Testis (tissue), 3 donors: Measurements from ENCODE around the gene TIAM2. TPM values are rescaled to one million over a fixed set of nuclear protein-coding genes. Genes with fewer than 3 reads are reported as not detected.

Experiments
- DNase-seq: peaks from one replicate; pipeline ENCODE4 v3.0.0-alpha.2; 2019
- H3K27ac ChIP-seq, 2 donors: fragments of 200-600 bp; sonication (generic); one replicate each; pipeline ENCODE4 v1.5.1; 2019
- H3K27me3 ChIP-seq: fragments of 200-600 bp; sonication (generic); one replicate; pipeline ENCODE4 v1.5.1; 2019
- H3K36me3 ChIP-seq: fragments of 200-600 bp; sonication (generic); one replicate; pipeline ENCODE4 v1.5.1; 2017; ENCODE audit warnings: low read depth; ENCODE audit errors: missing control alignments
- H3K4me1 ChIP-seq: fragments of 200-600 bp; sonication (generic); one replicate; pipeline ENCODE4 v1.5.1; 2019
- H3K4me3 ChIP-seq, 2 donors: fragments of 200-600 bp; sonication (generic); one replicate each; pipeline ENCODE4 v1.5.1; 2017 to 2019
- H3K9me3 ChIP-seq: fragments of 200-600 bp; sonication (generic); one replicate; pipeline ENCODE4 v1.5.1; 2017
- POLR2A ChIP-seq: fragments of 450-650 bp; IDR thresholded peaks from one replicate; pipeline ENCODE4 v1.6.1; 2017; ENCODE audit warnings: antibody characterized with exemption, mild to moderate bottlenecking, moderate library complexity
- WGBS, 2 donors: methylation state at CpG; one replicate each; pipeline ENCODE4 v1.1.5; 2018; 5-methylcytosine and 5-hydroxymethylcytosine counted together
- intact Hi-C: fragments of 100-400 bp; cut with DNase I; formaldehyde crosslinking; loops from one replicate; pipeline ENCODE4 v1.15.1; 2023; ENCODE audit warnings: low total_unique reads
- polyA plus RNA-seq: library from polyadenylated mRNA; stranded (reverse); fragments of 350-450 nt; fragmentation: Illumina TruSeq; extraction: RNeasy Lipid Tissue Mini Kit (QIAGEN cat#74804); gene quantifications from one replicate; pipeline ENCODE4 v1.2.3, GENCODE V29; 2014; ENCODE audit warnings: low read depth, low replicate concordance; ENCODE audit not compliant: insufficient read depth
- total RNA-seq, 2 donors: library from RNA; depleted of rRNA; stranded (reverse); fragments of >200 nt; gene quantifications; one replicate each; pipeline ENCODE4 v1.2.3, GENCODE V29; 2016
- TF ChIP-seq, protein P1 (sequence below), 3 experiments: fragments of 450-650 bp in 2 of 3; fragments of 200-600 bp in 1 of 3; sonication (generic) in 1 of 3; IDR thresholded peaks; one replicate each; pipeline ENCODE4 v1.5.1; 2016 to 2019; ENCODE audit warnings: antibody characterized with exemption in 3 of 3, mild to moderate bottlenecking in 2 of 3, moderate library complexity in 1 of 3

The TIAM2 gene
- total and polyA plus RNA-seq, 3 donors from 2014 or later, result 22.7 to 43.8 (median 38.0) TPM

DNA sequence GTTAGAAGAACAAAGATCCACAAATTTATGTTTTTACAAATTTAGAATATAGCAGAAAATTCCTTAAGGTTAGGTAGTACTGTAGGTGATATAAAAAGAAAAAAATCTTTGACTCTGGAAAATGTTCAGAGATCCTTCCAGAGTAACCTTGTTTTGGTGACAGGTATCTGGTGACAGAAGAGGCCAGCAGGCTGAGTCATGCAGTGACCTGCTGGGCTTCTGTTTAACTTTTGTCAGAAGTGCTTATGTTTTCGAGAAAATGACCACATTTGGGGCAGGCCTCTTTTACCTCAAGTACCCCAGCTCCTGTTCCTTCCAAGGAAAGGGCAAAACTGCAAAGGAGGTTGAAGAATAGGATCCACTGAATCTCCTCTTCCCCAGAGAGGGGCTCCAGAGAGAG, 258.2 kb downstream of the TIAM2 start:
- intact Hi-C loops, result no loop called here
- H3K36me3 ChIP-seq, result no peaks in the 10 kb centered on the region
- TF ChIP-seq POLR2A, result no peak
- TF ChIP-seq, protein P1, sequence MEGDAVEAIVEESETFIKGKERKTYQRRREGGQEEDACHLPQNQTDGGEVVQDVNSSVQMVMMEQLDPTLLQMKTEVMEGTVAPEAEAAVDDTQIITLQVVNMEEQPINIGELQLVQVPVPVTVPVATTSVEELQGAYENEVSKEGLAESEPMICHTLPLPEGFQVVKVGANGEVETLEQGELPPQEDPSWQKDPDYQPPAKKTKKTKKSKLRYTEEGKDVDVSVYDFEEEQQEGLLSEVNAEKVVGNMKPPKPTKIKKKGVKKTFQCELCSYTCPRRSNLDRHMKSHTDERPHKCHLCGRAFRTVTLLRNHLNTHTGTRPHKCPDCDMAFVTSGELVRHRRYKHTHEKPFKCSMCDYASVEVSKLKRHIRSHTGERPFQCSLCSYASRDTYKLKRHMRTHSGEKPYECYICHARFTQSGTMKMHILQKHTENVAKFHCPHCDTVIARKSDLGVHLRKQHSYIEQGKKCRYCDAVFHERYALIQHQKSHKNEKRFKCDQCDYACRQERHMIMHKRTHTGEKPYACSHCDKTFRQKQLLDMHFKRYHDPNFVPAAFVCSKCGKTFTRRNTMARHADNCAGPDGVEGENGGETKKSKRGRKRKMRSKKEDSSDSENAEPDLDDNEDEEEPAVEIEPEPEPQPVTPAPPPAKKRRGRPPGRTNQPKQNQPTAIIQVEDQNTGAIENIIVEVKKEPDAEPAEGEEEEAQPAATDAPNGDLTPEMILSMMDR (IDR thresholded peaks at IDR 0.05), result no peak
- no peak overlapping the region for H3K27ac ChIP-seq
- H3K4me3 ChIP-seq, result no peak overlapping the region
- no peaks in the 10 kb centered on the region for H3K4me1 ChIP-seq
- no peaks in the 10 kb centered on the region for H3K9me3 ChIP-seq
- DNase-seq, result no peak
- 74 to 79% methylated on average over 1 of the region's 1 CpG for WGBS, 2 donors
- no peaks in the 10 kb centered on the region for H3K27me3 ChIP-seq

DNA sequence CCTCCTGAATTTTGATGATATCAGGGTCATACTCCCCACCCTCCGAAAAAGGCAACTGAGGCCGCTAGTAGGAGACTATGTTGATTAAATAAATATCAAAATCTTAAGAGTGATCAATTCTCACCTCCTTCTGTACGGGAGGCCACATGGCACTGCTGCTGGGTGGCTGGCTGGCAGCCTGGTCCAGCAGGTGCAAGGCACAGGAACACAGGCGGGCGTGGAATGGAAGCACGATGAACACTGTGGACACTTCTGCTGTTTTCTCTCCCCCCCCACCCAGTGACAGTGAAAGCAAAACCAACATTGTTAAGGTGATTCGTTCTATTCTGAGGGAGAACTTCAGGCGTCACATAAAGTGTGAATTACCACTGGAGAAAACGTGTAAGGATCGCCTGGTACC, 259.0 kb downstream of the TIAM2 start:
- intact Hi-C loops, result no loop called here
- 94 to 96% methylated on average over 10 of the region's 10 CpGs for whole genome bisulfite sequencing, 2 donors

DNA sequence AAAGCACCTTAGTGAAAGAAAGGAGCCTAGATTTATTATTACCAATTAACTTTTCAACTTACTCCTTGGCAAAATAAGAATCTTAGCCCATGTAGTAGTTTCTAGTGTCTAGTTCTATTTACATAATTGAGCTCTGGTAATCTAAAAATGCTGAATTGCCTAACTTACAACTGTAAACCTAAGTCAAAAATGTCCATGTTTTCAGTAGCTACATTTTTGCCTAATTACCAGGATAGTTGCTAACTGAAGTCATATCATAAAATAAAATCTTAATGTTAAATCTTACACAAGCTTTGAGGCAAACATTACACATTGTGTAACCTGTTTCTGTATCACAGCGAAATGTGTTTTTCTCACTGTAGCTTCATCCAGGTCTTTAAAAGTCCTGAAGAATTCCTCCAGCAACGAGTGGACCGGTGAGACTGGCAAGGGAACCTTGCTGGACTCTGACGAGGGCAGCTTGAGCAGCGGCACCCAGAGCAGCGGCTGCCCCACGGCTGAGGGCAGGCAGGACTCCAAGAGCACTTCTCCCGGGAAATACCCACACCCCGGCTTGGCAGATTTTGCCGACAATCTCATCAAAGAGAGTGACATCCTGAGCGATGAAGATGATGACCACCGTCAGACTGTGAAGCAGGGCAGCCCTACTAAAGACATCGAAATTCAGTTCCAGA, 261.1 kb downstream of the TIAM2 start:
- no peaks in the 10 kb centered on the region for H3K9me3 ChIP-seq
- TF ChIP-seq POLR2A, result no peak
- TF ChIP-seq, protein P1 (IDR thresholded peaks at IDR 0.05), result no peak
- H3K27ac ChIP-seq, result no peak overlapping the region
- DNase-seq, result no peak
- H3K36me3 ChIP-seq, result no peaks in the 10 kb centered on the region
- H3K27me3 ChIP-seq, result no peaks in the 10 kb centered on the region
- H3K4me3 ChIP-seq, result no peak overlapping the region
- 94 to 95% methylated on average over 13 of the region's 13 CpGs for WGBS, 2 donors
- H3K4me1 ChIP-seq, result no peaks in the 10 kb centered on the region
- intact Hi-C loops, result no loop called here

More for the DNA sequence above, 259.0 kb downstream of the TIAM2 start:
- Histone ChIP-seq H3K27ac (no peak overlapping the region), H3K27me3 (no peaks in the 10 kb centered on the region), H3K36me3 (no peaks in the 10 kb centered on the region), H3K4me1 (no peaks in the 10 kb centered on the region), H3K4me3 (no peak overlapping the region), H3K9me3 (no peaks in the 10 kb centered on the region)
- DNase-seq, result no peak
- no peak for TF ChIP-seq POLR2A
- TF ChIP-seq, protein P1 (IDR thresholded peaks at IDR 0.05), result no peak

DNA sequence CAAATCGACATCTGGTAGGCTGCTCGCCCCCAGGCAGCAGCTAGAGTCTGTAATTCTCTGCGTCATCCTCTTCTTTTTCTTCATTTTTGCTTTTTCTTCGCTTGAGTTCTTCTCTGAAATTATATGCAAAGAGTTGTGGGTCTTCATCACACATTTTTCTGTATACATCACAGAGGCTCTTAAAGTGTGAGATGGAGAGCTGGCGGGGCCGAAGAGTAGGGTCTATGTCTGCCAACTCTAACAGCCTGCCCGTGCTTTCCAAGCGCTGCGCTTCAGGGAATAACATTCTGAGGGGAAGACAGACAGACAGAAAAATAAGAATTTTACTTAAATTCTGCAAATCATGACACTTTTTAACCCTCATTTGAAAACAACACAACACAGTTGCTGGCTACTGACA, 262.7 kb downstream of the TIAM2 start:
- 94 to 99% methylated on average over 9 of the region's 9 CpGs for whole genome bisulfite sequencing, 2 donors
- no peaks in the 10 kb centered on the region for H3K27me3 ChIP-seq
- no peaks in the 10 kb centered on the region for H3K9me3 ChIP-seq
- DNase-seq, result no peak
- H3K36me3 ChIP-seq, result no peaks in the 10 kb centered on the region
- intact Hi-C loops, result no loop called here
- H3K27ac ChIP-seq, result no peak overlapping the region
- H3K4me3 ChIP-seq, result no peak overlapping the region
- no peak for TF ChIP-seq POLR2A
- TF ChIP-seq, protein P1 (IDR thresholded peaks at IDR 0.05), result no peak
- no peaks in the 10 kb centered on the region for H3K4me1 ChIP-seq

DNA sequence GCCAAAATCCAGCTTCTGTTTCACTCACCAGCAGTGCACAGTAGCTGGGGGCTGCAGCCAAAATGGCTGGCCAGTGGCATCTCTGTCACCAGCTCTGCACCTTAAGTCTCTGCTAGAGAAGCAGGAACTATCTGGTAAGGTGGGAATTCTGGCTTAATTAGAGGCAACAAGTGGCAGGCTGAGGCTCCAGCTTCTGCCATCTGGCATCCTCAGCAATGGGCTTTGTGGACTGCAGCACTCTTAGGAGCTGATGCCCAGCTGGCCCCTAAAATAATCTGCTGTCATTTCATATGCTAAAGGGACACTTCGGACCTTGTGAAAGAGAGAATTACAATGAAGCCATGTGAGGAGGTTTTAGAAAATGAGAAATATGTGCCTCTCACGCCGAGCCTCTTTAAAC, 264.1 kb downstream of the TIAM2 start:
- 98 to 99% methylated on average over 3 of the region's 3 CpGs for WGBS, 2 donors

More for the DNA sequence above, 264.1 kb downstream of the TIAM2 start:
- no peak overlapping the region for H3K27ac ChIP-seq
- H3K27me3 ChIP-seq, result no peaks in the 10 kb centered on the region
- intact Hi-C loops, result no loop called here
- no peak for DNase-seq
- H3K9me3 ChIP-seq, result no peaks in the 10 kb centered on the region
- no peaks in the 10 kb centered on the region for H3K4me1 ChIP-seq
- no peaks in the 10 kb centered on the region for H3K36me3 ChIP-seq
- H3K4me3 ChIP-seq, result no peak overlapping the region
- TF ChIP-seq, protein P1 (IDR thresholded peaks at IDR 0.05), result no peak
- TF ChIP-seq POLR2A, result no peak
